GM18507 (cell line): ENCODE data around the gene CSNK2A1.
"Not testable (repeated sequence)": the region's sequence is repeated elsewhere in the genome, so short reads cannot be mapped to it uniquely, and the experiment has no call there.

Source experiments
- DNase-seq: peaks from one replicate; pipeline ENCODE4 v3.0.0; 2011; ENCODE audit warnings: low read depth; ENCODE audit not compliant: insufficient read length; ENCODE audit errors: extremely low spot score
- FAIRE-seq: peaks from 2 replicates; lab custom pipeline; 2011; peaks lifted over from hg19 to GRCh38; lab: Jason Lieb, UNC

CSNK2A1 gene

DNA sequence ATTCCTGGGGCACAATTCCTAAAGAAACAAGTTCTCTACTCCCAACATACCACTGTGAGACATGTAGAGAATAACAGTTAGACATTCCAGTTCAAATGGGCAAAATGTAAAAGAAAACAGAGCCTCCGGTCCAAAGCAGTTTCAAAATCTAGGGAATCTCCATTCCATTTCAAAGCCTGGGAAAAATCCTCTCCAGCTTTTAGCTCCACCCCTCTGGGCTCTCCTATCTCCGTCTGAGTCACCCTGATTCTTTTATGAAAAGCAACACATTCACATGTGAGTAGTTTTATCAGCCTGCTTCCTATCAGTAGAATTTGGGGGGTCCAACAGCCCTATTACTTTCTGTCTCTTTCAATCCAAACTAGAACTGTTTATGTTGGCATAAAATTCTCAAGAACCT lies 3.7 kb downstream of the CSNK2A1 start:
- DNase-seq: no peak
- FAIRE-seq: no peak

DNA sequence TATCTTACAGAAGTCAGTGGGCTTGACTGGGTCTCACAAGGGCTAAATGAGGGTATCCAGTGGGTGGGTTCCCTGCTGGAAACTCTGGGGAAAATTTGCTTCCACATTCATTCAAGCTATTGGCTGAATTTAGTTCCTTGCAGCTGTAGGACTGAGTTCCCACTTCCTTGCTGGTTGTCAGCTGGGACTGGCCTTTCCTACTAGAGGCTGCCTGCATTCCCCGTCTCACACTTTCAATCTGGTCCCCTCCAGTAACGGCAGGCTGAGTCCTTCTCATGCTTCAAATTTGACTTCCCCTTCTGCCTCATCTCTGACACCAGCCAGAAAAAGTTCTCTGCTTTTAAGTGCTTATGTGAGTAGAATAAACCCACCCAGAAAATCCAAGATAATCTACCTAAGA lies 4.4 kb downstream of the CSNK2A1 start:
- FAIRE-seq (no peak), DNase-seq (no peak)

DNA sequence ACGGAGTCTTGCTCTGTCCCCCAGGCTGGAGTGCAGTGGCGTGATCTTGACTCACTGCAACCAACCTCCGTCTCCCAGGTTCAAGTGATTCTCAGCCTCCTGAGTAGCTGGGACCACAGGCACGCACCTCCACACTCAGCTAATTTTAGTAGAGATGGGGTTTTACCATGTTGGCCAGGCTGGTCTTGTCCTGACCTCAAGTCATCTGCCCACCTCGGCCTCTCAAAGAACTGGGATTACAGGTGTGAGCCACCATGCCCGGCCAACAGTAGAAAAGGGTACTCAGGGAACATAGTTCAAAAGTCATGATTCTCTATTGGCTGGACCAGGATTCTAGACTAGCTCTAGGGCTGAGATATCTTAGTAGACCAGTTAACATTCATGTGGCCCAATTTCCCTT lies 5.6 kb downstream of the CSNK2A1 start:
- FAIRE-seq: no peak

DNA sequence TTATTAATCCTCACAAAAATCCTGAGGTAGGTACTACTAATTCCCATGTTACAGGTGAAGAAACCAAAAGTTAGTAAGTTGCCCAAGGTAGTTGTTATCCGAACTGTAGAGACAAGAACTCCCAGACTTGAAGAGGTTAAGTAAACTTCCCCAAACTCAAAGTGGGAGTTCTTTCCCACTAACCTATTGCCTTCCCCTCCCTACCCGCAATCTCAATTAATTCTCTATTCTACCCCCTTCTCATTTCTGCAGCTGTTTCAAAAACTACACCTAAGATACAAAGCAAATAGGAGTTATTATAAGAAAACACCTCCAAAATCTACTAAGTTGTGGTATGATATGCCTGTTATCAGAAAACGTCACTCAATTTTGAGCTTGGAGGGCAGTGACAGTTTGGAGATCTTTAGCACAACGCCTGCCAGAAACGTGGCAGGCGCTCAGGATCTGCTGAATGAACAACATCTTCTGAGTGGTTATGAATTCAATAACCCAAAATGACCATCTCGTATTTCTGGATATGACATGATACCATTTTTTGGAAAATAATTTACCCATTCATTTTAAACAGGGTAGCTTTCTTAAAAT lies 7.1 kb downstream of the CSNK2A1 start:
- FAIRE-seq: no peak
- no peak for DNase-seq

More for the DNA sequence above, 5.6 kb downstream of the CSNK2A1 start:
- no peak for DNase-seq

DNA sequence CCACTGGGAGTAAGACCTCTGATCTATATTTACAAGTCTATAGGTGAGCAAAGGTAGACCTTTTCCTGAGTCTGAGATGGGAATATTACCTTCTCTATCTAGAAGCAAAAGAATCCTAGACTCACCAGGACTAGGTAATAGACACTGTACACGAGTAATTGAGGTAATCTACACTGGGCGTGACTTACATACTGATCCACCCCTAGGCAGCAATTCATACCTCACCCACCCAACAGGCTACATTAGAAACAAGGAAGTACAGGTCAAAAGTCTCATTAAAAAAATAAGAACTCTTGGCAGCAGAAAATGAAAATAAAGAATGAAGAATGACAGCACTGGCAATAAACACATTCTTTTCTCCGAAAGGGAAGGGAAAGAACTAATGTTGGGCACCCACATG lies 7.6 kb downstream of the CSNK2A1 start:
- no peak for DNase-seq

DNA sequence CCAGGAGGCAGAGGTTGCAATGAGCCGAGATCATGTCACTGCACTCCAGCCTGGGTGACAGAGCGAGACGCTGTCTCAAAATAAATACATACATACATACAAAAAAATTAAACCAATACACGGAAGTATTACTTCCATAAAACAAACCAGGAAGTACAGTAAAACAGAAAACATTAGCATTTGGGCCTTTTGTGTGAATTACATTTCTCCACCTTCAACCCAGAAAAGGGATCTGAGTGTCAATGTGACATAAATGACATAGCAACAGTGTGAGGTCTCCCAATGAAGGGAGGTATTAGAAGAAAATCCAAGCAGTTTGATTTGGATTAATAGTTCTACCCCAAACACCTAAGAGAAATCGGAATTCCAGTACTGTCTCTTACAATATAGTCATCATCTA lies 10.1 kb downstream of the CSNK2A1 start:
- FAIRE-seq (no peak), DNase-seq (no peak)

More for the DNA sequence above, 7.6 kb downstream of the CSNK2A1 start:
- FAIRE-seq: no peak

DNA sequence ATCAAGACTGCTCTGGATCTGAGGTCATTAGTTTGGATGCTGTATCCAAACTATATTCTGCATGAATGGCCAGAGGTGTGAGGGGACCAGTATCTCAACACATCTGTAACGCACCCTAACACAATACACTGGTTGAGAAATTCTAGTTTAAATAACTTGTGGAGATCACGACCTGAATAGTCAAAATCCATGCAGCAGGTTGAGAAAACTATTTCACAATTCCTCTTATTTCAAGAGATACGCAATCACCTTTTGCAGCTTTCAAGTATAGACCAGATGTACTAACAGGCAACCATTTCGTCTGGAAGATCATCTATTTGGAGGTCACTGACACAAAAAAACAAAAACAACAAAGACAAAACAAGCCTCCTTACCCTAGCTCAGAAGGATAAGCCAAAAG lies 11.1 kb downstream of the CSNK2A1 start:
- DNase-seq (no peak), FAIRE-seq (no peak)

DNA sequence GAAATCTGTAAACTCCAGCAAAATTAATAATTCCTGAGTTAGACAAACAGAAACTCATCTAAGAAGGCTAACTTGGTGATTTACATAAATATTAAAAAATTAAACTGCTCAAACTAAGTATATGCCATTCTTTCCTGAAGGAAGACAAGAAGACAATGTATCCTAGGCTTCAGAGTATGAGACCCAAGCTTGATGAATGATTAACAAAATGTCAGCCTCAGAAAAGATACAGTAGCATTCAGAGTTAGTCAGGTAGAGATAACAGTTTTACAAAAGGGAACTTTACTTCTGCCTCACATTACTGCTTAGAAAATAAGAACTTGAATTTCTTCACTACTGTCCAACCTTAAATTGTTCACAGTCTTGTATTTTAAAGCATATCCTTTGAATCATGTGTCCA lies 12.0 kb downstream of the CSNK2A1 start:
- no peak for DNase-seq
- FAIRE-seq: peak; percentile 65

DNA sequence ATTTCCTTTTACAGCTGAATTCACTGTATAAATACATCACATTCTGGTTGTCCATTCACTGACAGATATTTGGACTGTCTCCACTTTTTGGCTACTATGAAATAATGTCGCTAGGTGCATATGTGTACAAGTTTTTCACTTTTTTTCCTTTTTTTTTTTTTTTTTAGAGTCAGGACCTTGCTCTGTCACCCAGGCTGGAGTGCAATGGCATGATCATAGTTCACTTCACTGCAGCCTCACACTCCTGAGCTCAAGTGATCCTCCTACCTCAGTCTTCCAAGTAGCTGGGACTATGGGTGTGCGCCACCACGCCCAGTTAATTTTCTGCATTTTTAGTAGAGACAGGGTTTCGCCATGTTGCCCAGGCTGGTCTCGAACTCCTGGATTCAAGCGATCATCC lies 13.3 kb downstream of the CSNK2A1 start:
- no peak for DNase-seq
- FAIRE-seq: no peak

DNA sequence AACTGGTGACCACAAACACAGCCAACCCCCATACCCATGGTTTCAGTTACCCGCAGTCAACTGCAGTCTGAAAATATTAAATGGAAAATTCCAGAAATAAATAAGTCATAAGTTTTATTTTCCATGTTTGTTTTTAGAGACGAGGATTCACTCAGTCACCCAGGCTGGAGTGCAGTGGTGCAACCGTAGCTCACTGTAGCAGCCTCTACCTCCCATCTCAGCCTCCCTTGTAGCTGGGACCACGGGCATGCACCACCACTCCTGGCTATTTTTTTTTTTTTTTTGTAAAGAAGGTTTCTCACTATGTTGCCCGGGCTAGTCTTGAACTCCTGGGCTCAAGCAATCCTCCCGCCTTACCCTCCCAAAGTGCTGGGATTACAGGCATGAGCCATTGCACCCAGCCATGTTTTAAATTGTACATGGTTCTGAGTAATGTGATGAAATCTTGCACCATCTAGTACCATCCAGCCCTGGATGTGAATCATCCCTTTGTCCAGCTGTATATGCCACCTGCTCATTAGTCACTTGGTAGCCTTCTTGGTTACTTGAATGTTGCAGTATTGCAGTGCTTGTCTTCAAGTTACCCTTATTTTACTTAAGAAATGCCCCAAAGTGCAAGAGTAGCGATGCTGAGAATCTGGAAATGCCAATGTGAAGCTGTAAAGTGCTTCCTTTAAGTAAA lies 14.5 kb downstream of the CSNK2A1 start:
- no peak for FAIRE-seq
- DNase-seq: no peak

DNA sequence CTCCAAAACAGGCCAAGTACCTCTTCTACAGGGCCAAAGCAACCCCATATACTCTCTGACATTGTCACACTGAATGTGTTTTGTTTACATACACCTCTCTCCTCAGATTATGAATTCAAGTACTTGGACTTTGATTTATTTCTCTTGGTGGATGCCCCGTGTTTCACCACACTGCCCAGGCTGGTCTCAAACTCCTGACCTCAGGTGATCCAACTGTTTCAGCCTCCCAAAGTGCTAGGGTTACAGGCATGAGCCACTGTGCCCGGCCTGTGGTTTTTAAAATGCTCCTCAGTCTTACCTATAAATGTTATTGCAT lies 16.1 kb downstream of the CSNK2A1 start:
- no peak for FAIRE-seq
- DNase-seq: no peak

DNA sequence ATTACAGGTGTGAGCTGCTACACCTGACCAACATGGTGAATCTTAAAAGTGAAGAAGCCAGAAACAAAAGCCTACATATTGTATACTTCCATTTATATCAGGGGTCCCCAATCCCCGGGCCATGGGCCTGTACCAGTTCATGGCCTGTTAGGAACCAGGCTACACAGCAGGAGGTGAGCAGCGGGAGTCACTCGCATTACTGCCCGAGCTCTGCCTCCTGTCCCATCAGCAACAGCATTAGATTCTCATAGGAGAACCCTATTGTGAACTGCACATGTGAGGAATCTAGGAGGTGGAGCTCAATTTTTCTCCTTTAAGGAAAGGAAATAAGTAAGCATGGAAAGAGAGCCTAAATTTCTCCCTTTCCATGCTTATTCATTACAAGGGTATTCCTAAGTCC lies 21.7 kb downstream of the CSNK2A1 start:
- no peak for FAIRE-seq

DNA sequence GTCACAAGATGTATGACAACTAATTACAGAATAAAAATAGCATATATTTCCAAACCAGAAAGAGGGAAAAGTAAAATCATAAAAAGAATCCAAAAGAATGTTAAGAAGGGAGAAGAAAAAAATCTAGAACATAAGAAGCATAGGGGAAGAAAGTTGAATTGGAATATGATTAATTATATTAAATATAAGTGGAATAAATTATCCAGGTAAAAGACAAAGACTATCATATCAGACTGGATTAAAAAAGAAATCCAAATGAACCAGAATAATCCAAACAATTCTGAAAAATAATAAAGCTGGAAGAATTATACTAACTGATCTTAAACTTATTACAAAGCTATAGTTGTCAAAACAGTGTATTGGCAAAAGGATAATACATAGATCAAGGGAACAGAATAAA lies 23.6 kb downstream of the CSNK2A1 start:
- FAIRE-seq: no peak

More for the DNA sequence above, 21.7 kb downstream of the CSNK2A1 start:
- no peak for DNase-seq

DNA sequence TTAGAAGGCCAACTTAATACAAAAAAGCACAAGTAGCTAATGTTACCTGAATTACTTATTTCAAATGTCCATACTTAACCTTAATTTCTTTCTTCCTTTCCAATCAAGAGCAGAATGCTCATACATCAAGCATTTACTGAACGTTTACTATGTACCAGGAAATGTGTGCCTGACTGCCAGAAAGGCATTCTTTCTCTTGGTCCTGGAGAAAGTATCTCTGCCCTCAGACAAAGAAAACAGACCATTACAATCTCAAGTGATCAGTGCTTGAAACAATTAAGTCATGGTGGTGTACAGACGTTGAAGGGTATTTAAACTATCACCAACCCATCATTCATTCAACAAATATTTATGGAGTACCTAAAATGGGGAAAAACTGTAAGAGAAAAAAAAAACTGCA lies 26.4 kb downstream of the CSNK2A1 start:
- peak; percentile 18 for FAIRE-seq
- DNase-seq: no peak

More for the DNA sequence above, 23.6 kb downstream of the CSNK2A1 start:
- DNase-seq: no peak

DNA sequence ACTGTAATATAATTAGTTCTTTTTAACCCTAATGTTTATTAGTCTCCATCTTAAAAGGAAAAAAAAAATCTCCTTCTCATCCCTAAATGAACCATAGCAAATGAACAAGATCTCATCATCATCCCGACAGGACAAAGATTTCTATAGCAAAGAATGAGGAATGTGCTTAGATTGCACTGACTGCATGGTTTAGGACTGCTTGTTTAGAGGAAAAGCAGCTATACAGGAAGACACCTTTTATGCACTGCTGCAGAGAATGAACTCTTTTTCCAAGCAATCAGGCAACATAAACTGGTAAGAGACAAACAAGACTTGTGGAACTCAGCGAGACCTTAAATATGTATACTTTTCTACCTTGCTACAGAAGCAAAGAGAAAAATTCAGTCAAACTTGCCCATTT lies 26.8 kb downstream of the CSNK2A1 start:
- FAIRE-seq (no peak), DNase-seq (no peak)

DNA sequence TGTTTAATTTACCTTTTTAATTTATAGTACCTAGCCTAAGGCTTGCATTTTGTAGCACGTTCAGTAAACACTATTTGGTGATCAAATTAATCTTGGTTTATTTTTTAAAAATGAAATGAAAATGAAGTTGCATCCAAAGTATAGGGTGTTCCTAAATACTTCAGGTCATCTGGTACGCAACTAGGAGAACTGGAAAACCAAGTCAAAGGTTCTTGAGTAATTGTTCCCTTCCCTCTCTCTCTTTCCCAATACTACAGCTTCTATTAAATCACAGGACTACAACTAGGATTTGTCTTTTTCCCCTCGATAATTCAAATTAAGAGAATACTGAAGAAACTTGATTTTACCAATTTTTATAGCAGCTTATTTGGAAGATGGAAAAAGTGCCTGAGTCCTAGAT lies 27.9 kb downstream of the CSNK2A1 start:
- DNase-seq: no peak

DNA sequence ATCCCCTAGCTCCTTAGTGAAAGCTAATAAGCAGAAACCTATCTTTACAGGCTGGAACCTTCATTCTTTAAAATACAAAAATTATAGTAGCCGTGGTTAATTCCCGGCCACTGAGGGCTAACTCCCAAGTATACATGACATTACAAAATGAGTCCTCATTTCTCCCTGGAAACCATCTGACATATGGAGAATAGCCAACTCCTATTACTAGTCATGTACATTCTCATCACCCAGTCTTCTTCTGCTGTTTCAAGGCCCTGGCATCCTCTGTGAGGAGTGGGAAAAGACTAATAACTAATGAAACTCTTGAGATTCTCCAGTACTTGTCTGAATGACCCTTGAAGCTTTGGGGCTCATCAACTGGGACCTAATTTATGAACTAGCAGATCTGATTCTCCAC lies 30.2 kb downstream of the CSNK2A1 start:
- no peak for DNase-seq
- no peak for FAIRE-seq

More for the DNA sequence above, 27.9 kb downstream of the CSNK2A1 start:
- no peak for FAIRE-seq

DNA sequence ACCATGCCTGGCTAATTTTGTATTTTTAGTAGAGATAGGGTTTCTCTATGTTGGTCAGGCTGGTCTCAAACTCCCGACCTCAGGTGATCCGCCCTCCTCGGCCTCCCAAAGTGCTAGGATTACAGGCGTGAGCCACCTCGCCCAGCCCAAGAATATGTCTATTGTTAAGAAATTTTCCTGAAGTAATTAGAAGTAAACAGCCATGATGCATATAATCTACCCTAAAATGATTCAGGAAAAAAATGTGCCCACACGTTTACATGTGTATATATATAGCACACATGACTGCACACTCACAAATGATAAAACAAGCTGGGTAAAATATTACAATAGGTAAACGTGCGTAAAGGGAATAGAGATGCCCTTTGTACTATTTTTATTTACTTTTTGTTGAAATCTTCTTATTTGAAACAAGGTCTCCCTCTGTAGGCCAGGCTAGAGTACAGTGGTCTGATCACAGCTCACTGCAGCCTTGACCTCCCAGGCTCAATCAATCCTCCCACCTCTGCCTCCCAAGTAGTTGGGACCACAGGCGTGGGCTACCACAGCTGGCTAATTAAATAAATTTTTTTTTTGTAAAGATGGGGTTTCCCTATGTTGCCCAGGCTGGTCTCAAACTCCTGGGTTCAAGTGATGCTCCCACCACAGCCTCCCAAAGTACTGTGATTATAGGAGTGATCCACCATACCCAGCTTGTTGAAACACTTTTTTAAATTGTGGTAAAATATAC lies 33.1 kb downstream of the CSNK2A1 start:
- not testable (repeated sequence) for FAIRE-seq, DNase-seq

DNA sequence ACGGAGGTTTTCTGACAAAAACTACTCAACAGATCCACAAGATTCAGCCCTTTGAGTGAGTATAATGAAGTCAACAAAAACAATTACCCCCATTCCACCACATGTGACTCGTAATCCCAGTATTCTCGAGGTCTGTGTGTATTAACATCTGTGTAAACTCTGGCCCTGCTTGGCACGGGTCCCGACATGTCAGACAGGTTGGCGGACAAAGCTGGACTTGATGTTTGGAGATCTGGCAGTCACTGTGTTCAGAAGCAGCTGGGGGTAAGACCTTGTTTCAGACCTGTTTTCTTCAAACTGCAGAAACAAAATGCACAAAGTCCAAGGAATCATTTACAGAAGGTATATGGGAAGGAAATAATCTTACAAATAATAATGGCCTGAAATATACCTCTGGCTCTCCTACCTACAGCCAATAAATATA lies 35.2 kb downstream of the CSNK2A1 start:
- DNase-seq, FAIRE-seq: not testable (repeated sequence)

DNA sequence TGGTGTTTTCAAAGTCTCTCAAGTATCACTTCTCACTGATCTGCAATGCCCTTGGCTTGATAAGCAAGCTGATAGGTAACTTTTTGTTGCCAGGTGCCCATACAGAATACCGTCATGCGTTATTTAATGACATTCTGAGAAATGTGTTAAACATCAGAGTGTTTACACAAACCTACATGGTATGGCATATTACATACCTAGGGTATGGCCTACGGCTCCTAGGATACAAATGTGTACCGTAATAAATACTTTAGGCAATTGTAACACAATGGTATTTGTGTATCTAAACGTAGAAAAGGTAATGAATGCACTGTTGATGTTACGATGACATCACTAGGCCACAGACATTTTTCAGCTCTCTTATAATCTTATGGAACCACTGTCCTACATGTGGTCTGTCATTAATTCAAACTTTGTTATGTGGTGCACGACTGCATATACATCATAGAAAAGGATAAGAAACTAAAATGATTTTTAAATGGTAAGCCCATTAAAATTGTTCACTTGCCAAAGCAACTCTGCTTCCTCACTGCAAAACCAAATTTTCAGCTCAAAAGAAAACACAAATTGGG lies 35.7 kb downstream of the CSNK2A1 start:
- FAIRE-seq (no peak), DNase-seq (no peak)
